Subcutaneous adipose tissue (tissue), 4 donors: ENCODE results near the gene ZNF80. TPM values are rescaled to one million over a fixed set of nuclear protein-coding genes. Genes with fewer than 3 reads are reported as not detected.

Experiments used
- CTCF ChIP-seq: fragments of 450-650 bp; IDR thresholded peaks from one replicate; pipeline ENCODE4 v1.5.1; 2016; ENCODE audit warnings: low read depth, mild to moderate bottlenecking, control low read depth, antibody characterized with exemption, moderate library complexity
- total RNA-seq, 4 donors: library from RNA; depleted of rRNA; stranded (reverse); fragments of >200 nt; gene quantifications; one replicate each; pipeline ENCODE4 v1.1.0, GENCODE V29; 2016

ZNF80 gene
- total RNA-seq, 4 donors from 2014 or later: 0.49 TPM; not detected in 3

GRCh38 chr3:114218578-114219185 lies 18.7 kb downstream of the ZNF80 start:
- no peak for TF ChIP-seq CTCF

GRCh38 chr3:114218006-114218405 lies 19.4 kb downstream of the ZNF80 start:
- no peak for TF ChIP-seq CTCF

- no peak for TF ChIP-seq CTCF
Observed at GRCh38 chr3:114217266-114217665, 20.1 kb downstream of the ZNF80 start.

GRCh38 chr3:114216186-114216970 lies 21.0 kb downstream of the ZNF80 start:
- no peak for TF ChIP-seq CTCF

- no peak for TF ChIP-seq CTCF
Observed at GRCh38 chr3:114214542-114215341, 22.6 kb downstream of the ZNF80 start.

- no peak for TF ChIP-seq CTCF
Observed at GRCh38 chr3:114213627-114214541, 23.5 kb downstream of the ZNF80 start.
